NCI-H1694 (cell line): ENCODE measurements around the gene RBM45.
A peak's percentile ranks its signal among the peaks of the same experiment; 100 is the strongest.
"Not testable (repeated sequence)": the region's sequence is repeated elsewhere in the genome, so short reads cannot be mapped to it uniquely, and the experiment has no call there.

Source experiments
- DNase-seq: peaks from one replicate; lab custom pipeline; 2025; lab: John Stamatoyannopoulos, UW

Gene RBM45

DNA sequence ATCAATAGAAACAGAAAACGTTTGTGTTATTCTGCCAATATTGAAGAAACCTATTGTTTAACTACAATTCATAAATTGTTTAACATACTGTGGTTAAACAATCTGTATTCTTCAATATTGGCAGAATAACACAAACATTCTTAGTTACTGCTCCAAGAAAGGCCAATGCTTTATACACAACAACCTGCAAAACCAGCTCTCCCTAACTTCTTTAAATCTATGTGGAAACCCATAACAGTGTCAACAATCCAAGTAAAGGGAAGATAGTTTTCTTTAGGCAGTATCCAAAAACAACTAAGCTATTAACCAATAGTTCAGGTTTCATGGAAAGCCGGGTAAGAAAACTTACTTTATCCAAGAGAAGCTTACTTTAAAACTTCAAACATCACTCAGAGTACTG is 6.2 kb upstream of the RBM45 start:
- no peak for DNase-seq

DNA sequence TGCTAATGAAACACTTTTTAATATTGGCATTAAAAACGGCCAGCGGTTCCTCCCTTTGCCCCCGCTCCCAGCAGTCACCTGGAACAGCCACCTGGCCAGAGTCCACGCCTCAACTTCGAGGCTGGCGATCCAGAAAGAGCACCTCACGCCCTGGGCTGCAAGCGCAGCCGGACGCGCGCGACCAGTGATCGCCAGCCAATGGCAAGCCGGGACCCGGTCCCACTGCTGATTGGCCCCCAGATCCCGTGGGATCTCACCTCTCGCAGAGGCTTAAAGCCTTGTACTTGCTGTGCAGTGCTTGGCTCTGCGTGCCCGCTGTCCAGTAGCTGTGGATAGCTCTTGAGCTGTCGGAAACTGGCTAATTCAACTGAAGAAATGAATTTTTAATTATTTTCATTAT is 4.1 kb upstream of the RBM45 start:
- DNase-seq = no peak

DNA sequence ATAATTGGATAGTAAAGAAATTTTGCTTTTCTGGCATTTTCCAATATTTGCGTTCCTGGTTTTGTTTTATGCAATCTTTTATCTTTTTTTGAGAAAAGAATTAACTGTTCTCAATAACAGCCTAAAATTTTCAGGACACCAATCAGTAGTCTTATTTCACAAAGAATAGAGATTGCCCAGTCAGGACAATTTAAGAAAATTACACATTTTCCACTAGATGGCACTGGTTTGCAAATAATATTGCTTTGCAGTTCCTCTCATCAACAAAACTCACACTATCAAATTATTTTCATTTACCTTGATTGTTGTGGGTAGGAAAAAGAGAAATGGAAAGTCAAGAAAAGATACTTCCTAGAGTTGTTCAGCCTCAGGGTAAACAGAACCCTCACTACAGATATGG is 2.4 kb upstream of the RBM45 start:
- peak; percentile 79 for DNase-seq

DNA sequence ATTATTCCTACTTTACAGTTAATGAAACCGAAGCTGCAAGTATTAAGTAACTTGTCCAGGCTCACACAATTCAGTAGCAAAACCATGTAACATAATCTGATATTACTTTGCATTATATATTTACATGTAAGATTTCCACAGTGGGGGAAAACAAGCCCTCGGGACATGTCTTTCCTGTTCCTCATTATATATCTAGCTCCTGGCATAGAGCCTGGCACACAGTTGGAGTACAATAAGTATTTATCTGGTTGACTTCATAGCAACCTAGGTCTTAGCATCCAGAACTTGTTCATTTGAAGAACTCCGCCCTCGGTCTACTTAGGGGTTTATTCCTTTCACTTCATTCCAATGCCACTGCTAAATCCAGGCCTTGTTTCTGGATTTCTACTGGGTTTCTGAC is 1.6 kb upstream of the RBM45 start:
- no peak for DNase-seq

DNA sequence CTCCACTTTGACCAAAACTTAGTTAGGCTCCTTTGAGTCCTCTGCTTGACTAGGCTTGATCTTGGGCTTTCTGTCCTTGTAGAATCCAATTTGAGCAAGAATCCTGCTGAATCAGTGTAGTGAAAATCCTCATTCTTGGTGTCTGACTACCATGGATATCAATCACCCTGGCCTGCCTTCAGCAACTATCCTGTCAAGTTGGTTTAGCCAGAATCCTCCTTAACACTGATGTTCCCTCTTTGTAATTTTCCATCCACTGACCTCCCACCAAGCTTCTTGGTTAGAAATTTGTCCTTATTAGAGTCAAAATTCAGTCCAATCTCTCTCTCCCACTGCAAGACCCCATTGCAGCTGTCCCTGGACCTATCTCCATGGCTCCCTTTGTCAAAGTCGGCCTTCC is 494 bp upstream of the RBM45 start:
- no peak for DNase-seq

DNA sequence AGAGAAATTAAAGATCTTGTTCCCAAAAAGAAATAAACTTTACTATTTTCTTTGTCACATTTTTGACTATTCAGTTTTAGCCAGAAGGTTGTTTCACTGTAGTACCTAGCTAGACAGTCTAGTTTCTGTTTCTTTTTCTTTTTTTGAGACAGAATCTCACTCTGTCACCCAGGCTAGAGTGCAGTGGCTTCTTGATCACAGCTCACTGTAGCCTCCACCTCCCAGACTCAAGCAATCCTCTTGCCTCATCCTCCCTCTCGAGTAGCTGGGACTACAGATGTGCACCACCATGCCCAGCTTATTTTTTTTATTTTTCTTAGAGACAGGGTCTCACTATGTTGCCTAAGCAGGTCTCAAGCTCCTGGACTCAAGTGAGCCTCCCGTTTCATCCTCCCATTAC is 2.2 kb downstream of the RBM45 start:
- no peak for DNase-seq

DNA sequence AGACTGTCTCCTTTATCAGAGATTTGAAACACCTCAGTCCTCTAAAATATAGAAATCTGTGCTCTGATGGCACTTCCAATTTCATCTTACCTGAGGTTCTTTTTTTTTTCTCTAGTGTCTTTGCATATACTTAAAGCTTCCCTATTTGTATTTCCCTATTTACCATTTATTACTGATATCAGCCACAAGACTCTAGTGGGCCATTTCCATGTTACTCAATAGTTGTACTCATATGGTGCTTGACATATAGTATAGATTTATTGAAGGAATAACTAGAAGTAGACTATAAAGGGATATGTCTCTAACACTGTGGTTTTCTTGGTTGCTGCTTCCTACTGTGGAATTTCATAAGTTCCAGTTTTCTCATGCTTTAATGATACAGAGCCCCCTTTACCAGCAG is 3.0 kb downstream of the RBM45 start:
- no peak for DNase-seq

DNA sequence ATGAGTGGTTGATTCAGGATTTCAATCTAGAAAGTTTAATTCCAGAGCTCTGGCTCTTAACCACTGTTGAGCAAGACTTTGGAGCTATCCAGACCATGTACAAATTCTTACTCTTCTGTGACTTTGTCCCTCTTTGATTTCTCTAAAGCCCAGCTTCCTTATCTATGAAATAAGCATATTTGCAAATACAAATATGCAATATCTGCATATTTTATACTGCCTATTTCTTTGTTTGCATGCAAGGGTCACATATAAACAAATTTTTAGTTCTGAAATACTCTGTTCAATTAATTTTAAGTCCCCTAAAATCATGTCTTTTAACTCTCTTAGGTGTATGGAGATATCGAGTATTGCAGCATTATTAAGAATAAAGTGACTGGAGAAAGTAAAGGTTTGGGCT is 5.5 kb downstream of the RBM45 start:
- no peak for DNase-seq

DNA sequence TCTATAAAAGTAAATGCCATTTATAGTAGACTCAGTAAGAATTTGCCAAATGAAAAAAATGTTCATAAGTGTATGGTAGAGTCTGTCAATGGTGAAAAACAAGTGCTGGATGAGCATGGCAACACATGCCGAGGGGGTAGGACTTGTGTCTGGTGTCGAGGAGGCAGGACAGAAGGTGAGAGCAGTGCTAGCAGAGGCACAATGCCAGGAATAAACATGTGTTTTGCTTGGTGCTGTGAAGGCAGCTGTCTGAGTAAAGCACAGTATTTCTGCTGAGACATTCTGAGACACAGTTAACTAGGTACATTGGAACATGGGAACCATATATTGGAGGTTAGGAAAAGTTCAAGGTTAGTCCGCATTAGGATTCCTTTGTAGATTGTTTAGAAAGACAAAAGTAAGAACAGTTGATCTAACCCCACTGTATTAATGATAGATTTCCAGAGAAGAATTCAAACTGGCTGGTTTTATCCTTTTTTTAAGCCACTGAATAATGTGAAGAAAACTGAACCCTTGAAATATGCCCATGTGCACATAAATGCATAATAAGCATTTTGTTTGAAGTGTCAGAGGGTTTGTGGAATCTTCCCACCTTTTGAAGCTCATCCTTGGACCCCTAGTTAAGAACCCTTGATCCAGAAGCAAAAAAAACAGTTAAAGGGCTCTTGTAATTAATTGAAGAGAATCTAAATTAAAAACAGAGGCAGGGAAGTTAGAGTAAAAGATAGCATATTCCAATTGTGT is 7.1 kb downstream of the RBM45 start:
- peak; percentile 90 for DNase-seq

DNA sequence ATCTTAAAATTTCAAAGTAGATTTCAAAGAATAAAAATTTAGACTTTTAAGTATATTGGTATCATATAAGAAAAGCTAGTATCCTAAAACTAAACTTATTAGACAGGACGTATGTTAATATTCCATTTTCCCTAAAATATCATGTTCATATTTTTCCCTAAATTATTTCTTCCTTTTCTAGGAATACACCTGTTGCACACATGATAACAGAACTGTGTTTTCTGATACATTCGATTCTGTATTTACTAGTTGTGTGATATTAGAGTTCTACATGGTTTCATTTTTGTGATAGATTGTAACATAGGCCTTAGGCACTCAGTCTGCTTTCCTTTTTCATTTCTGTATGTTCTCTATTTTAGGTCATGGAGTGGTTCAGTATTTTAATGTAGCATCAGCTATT is 10.9 kb downstream of the RBM45 start:
- no peak for DNase-seq

DNA sequence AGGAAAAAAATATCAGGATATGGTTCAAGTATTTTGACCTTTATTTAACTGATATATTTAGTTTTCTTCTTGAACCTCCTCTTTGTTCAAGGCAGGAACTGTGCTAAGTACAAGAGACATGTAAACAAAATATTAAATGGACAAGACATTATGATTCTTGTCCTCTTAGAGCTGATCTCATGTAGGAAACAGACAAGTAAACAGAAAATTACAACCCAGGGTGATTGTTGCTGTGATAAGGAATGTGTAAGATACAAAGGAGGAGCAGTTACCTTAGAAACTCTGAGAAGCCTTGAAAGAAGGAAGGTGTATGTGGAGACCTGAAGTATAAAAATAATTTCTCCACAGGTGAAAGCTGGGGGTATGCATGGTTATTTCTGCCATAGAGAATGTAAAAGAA is 12.9 kb downstream of the RBM45 start:
- DNase-seq = no peak

DNA sequence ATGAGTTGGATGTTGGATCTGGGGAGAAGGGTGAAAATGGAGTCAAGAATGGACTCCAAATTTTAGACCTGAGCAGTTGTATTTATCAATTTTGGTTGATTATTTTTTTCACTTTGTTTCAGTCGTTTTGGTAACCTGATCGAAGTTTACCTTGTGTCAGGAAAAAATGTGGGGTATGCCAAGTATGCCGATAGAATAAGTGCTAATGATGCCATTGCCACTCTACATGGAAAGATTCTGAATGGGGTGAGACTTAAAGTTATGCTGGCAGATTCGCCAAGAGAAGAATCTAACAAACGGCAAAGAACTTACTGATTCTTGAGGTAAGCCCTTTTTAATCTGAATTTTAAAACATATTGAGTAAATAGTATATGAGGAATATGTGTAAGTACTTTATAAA is 13.6 kb downstream of the RBM45 start:
- DNase-seq = no peak

DNA sequence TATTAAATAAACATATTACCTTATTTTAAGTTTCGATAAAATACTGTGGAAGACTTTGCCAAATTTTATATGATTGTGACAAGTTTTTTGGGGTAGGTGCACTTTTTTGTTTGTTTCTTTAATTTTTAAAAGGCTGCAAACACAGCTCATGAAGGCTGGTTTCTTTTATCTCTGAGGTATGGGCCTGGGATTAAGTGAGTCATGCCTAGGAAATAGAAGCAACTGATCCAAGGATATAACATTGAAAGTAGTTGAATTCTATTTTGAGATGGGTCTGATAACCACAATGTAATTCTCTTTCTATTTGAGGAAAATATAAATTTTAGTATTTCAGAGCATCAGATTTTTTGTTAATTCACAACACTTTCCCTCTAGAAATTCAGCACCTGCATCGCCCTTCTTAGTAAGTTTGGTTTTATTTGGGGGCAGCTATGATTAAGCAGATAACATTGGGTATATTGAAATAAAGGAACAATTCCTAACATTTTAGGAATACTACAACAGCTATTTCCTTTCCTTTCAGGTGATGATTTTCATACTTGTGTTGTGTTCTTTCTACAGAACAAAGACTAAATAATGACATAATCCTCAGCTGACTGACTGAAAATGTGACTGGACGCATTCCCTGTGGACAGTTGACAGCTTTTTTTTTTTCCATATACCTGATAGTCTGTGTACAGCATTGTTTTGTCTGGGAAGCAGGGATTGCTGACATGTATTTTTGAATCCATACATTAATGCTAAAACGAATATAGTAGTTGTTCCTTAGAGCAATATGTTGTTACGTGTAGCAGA is 16.8 kb downstream of the RBM45 start:
- no peak for DNase-seq

DNA sequence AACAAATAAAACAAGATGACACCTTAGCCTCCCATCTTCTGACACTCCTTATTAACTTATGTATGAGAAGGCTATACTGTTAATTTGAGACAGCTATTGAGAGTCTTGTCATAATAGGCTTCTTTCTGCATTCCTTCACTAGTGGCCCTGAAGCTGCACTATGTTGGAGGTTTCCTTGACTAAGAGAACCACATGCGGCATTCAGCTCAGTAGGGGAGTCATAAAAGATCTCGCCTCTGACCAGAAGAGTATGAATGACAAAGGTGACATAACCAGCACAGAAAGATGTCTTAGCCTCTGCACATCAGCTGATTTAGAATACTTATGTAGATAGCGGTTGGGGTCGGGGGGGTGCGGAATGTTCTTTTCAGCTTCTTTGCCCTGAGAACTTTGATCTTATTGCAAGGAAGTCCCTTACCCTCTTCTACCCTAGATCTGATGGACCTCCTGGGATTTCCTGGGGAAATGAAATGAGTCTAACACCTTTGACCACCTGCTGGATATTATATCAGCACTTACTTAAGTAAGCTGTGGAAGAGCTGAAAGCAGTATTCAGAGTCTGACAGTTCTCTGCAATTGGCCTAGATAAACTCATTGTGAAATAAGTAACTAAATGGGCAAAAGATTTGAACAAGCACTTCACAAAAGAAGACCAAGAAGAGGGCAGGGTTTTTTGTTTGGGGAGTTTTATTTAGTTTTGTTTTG is 24.2 kb downstream of the RBM45 start:
- DNase-seq = no peak

DNA sequence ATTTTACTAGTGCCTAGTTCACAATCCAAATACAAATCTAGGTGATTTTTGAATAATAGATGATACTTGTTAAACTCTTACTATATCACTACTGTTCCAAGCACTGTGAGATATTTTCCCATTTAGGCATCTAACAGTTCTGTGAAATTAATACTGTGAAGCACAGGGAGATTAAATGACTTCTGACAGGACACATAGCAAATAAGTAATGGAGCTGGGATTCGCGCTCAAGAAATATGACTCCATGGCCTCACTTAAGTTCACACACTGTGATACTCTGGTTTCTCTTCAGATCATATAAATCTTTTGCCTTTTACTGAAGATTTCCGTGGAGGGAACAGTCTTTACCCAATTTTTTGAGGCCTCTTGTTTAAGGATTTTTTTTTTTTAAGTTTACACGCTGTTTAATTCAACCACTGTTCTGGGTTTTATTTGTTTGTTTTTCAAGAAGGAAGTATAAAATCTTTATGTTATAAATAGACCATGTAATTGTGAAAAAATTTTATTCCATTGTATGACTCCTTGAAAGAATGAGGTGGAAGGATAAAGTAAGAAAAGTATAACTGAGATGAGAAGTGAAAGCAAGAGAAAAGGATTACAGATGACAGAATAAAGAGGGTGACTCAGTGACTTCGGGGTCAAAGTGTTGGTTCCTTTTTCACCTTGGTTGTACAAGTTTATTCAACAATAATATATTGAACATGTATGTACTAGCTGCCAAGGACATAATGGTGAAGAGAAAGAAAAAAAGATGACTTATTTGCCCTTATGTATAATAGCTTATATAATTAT is 30.2 kb downstream of the RBM45 start:
- no peak for DNase-seq

DNA sequence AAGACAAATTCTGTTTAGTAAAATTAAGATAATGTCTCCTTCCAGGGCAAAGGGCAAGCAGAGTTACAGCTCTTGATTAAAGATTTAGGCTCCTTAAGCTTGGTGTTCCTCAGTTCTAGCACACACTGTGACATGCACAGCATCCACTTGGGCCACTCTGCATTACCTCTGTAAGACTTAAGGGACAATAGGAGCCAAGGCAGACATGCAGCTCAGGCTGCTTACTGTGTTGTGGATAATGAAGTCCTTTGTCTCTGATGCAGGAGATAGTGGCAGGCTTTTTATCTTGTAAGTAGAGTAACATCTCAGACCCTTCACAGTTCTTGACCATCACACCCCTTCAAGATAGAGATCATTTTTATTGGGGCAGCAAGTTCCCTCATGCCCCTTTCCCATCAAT is 31.2 kb downstream of the RBM45 start:
- no peak for DNase-seq

DNA sequence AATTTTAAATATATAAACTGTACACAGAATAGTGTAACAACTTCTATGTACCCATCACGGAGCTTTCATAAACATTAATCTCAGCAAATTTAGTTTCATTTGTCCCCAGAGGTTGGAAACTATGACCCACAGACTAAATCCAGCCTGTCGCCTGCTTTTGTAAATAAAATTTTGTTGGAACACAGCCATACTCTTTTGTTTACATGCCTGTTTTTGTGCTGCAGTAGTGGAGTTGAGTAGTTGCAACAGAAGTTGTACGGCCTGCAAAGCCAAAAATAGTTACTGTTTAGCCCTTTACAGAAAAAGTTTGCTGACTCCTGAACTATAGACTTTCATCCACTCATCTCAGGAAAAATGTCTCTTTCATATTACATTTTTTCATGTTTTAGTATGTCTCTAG is 39.8 kb downstream of the RBM45 start:
- peak; percentile 60 for DNase-seq

DNA sequence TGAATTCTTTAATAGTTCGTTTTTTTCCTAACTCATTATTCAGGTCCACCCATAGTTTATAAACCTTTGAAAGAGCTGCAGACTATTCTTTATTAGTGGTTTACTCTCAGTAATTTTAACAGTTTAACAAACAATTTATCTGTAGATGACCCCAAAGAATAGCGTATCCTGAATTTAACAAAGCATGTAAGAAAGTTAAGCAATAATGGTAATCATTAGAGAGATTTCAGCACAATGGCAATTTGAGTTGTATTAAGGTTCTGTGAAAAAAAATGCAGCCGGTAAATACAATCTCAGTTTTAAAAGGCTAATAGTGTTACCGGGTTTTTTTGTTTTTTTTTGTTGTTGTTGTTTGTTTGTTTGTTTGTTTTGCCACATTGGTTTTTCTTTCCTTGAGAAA is 40.3 kb downstream of the RBM45 start:
- no peak for DNase-seq

DNA sequence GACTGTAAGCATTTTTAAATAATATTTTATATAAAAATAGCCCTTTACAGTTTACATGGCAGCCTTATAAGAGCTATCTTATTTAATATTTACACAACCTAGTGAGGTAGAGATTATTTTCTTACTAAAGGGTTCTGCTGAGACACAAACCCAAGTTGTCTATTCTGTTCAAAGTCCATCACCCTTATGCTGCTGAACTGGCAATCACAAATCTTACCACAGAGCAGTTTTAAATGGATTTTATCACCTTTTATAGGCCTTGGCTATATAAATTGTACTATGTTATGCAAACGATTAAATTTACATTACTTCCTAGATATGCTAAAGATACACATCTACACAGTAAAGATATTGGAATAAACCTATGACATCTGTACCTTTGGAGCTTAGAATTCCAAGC is 40.7 kb downstream of the RBM45 start:
- DNase-seq = no peak

DNA sequence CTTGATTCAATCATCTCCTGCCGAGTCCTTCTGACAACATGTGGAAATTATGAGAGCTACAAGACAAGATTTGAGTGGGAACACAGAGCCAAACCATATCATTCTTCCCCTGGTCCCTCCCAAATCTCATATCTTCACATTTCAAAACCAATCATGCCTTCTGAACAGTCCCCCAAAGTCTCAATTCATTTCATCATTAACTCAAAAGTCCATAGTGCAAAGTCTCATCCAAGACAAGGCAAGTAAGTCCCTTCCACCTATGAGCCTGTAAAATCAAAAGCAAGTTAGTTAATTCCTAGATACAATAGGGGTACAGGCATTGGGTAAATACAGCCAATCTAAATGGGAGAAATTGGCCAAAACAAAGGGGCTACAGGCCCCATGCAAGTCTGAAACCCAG is 41.6 kb downstream of the RBM45 start:
- not testable (repeated sequence) for DNase-seq

DNA sequence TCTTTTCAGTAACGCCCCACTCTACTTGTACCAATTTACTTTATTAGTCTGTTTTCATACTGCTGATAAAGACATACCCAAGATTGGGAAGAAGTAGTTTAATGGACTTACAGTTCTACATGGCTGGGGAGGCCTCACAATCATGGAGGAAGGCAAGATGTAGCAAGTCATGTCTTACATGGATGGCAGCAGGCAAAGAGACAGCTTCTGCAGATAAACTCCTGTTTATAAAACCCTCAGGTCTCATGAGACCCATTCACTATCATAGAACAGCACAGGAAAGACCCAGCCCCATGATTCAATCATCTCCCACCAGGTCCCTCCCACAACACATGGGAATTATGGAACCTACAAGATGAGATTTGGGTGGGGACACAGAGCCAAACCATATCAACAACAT is 43.3 kb downstream of the RBM45 start:
- DNase-seq = no peak

DNA sequence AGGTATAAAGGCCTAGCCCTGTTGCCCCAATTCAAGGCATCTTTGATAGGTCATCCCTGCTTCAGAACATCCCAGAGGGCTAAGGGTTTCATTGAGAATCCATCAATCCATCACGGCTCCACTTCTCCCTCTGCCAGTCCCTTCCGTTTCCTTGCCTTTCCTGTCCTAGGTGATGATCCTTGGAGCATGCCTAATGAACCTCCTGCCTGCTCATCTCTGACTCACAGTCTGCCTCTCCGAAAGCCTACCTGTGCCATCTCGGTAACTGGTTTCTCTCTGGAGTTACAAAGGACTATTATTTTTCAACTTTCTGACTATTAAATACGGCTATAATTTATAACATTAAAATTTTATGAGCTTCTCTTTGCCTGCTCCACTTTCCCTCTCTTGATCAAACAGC is 45.3 kb downstream of the RBM45 start:
- DNase-seq = no peak
